Measurements from ENCODE around the gene ADK.

ADK gene

DNA sequence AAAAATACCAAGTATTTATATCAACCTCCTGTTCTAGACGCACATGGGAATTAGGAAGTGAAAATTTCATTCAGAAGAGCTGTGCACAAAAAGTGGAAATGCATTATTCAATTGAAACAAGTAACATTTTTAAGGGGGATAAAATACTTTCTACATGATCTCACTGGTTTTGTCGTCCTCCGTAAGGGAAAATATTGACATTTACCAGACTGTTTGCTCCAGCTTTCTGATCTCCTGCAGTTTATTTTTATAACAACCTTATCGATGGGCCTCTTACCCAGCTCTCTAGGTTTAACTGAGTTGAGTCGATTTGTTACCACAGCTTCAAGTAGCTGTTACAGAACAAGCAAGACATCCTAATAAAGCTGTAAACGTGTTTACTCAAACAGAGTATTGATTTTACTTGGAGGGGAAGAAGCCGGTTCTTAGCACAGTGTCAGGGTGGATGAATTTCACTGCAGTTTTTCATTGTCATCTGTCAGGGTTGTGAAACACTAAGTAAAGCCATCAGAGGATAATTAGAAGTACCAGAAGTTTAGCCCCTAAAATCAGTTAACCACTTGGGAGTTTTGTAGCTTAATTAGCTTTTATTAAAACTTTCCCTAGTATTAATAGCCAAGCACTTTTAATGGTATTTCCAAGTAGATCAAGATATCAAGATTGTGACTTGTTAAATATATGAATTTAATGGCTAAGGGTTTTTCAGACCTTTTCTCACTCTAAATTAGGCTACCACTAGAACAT, 532.8 kb downstream of the ADK start:
- peak; percentile 81 for FAIRE-seq

GRCh38 chr10:74684462-74684861, 533.4 kb downstream of the ADK start:
- no peak for FAIRE-seq

DNA sequence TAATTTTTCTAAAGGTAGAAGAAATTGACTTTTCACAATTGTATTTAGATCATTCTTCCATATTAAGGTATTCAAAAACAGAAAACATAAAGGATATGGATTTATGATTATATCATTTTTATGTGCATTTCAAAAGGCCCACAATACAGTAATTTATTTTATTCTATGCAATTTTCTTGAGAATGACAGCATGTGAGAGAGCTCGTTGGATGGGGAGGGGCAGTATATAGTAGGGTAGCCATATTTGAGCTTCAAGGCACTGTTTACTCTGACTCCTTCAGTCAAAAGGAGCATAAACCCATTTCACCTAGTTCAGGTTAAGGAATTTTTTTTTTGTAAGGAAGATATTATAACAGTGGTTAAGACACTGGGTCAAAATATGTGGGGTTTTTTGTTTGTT, 534.5 kb downstream of the ADK start:
- no peak for FAIRE-seq

GRCh38 chr10:74690393-74690792, 539.4 kb downstream of the ADK start:
- FAIRE-seq, result no peak

- FAIRE-seq, result no peak
These were observed 540.1 kb downstream of the ADK start for GRCh38 chr10:74691164-74691563.

DNA sequence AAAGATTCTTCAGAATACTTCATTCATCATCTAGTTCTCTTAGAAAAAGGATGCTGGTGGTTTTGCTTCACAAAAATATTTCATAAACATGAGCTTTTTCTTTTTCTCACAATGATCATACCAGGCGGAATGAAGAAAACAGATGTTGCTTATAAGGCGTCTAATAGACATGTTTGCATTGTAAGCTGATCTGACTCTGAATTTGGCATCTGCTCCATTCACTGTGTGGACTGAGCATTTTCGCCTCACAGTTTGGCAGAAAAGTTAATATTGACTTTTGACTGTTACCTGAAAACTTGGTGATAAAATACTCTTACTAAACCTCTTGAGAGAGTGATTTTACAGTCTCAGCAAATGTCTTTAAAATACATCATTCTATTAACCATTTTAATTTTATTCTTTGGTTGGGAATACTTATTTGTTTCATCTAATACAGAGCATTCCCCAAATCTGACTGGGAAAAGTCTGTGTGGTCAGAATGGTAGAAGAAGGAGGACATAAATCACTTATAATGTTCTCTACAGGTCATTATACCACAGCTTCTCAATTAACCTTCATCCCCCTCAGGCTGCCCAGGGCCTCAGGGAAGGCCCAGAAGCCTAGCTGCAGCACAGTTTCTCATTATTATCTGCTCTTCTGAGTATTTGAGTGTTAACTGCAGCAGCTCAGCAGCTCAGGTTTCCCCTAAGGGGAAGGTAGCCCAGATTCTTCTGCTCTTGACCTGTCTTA, 553.8 kb downstream of the ADK start:
- peak; percentile 91 for FAIRE-seq

DNA sequence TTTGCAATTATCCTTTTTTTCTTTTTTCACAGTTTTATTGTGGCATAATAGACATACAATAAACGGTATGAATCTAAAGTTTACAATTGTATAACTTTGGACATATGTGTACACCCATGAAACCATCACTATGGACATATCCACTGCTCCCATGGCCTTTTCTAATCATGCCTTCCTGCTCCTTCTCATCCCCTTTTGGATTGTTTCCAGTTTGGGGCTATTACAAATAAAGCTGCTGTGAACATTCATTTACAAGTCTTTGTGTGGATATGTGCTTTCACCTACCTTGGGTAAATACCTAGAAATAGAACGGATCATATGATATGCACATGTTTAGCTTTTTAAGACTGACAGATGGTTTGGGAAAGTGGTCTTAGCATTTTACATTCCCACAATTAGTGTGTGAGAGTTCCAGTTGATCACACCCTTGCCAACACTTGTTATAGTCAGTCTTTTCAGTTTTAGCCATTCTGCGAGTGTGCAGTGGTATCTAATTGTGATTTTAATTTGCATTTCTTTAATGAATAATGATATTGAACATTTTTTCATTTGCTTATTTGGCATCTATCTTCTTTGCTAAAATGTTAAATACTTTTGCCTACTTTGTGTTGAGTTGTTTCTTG, 554.4 kb downstream of the ADK start:
- FAIRE-seq, result no peak

DNA sequence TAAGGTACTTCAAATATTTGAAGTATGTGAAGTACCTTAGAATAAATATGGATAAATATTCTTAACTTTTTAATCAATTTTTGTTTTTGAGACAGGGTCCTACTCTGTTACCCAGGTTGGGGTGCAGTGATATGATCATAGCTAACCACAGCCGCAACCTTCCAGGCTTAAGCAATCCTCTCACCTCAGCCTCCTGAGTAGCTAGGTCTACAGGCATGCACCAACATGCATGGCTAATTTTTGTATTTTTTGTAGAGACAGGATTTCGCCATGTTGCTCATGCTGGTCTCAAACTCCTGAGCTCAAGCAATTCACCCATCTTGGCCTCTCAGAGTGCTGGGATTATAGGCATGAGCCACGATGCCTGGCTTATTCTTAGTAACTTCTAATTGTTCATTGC, 555.9 kb downstream of the ADK start:
- no peak for FAIRE-seq

DNA sequence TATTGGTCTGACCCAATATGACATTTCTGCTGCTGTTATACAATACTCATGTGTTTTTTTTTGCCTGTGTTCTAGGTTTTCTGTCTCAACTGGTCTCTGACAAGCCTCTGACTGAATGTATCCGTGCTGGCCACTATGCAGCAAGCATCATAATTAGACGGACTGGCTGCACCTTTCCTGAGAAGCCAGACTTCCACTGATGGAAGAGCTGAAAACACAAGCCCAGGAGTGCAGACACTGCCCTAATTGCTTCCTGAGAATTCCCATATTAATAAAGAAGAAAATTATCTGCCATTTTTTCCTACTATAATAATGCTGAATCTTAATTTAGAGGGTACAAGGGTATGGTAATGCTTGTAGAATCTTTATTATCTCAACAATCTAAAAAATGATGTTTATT, 557.2 kb downstream of the ADK start:
- no peak for FAIRE-seq

DNA sequence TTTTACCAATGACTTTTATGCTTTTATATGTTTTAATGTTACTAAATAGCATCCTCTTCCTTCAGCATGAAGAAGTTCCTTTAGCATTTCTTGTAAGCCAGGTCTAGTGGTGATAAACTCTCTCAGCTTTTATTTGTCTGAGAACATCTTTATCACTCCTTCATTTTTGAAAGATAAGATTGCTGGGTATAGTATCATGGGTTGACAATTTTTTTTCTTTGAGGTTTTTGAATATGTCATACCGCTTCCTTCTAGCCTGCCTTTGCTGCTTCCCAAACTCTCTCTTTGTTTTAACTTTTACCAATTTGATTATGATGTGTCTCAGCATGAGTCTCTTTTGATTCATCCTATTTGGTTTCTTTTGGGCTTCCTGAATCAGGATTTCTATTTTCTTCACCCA, 567.2 kb downstream of the ADK start:
- FAIRE-seq, result no peak

- no peak for FAIRE-seq
These were observed 577.2 kb downstream of the ADK start for GRCh38 chr10:74728225-74728624.

DNA sequence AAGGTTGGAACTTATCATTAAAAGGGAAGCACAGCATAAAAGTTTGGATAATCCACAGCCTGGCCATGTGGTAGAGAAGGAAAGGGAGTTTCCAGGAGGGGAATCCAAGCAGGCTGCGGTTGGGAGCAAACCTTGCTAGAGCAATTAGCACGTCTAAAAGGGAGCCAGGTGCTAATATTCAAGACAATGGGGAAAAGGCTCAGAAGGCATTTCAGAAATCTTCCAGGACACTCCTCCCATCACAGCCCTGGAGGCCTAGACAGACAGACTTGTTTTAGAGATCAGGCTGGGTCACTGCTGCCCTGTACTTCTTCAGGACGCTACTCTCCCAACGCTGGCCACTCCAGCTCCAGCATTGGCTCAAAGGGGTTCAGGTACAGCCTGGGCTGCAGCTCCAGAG, 579.2 kb downstream of the ADK start:
- FAIRE-seq, result no peak

DNA sequence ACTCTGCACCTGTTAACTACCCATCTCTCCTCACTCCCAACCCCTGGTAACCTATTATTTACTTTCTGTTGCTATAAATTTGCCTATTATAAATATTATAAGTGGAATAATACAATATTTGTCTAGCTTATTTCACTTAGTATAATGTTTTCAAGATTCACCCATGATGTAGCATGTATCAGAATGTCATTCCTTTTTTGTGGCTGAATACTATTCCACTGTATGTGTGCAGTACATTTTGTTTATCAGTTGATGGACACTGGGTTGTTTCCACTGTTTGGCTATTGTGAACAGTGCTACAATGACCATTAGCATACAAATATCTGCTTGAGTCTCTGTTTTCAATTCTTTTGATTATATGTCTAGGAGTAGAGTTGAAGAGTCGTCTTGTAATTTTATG, 582.6 kb downstream of the ADK start:
- FAIRE-seq, result no peak

- no peak for FAIRE-seq
These were observed 585.0 kb downstream of the ADK start for GRCh38 chr10:74736029-74736428.

- no peak for FAIRE-seq
These were observed 587.0 kb downstream of the ADK start for GRCh38 chr10:74738052-74738451.

- FAIRE-seq, result no peak
These were observed 587.5 kb downstream of the ADK start for GRCh38 chr10:74738542-74738941.

DNA sequence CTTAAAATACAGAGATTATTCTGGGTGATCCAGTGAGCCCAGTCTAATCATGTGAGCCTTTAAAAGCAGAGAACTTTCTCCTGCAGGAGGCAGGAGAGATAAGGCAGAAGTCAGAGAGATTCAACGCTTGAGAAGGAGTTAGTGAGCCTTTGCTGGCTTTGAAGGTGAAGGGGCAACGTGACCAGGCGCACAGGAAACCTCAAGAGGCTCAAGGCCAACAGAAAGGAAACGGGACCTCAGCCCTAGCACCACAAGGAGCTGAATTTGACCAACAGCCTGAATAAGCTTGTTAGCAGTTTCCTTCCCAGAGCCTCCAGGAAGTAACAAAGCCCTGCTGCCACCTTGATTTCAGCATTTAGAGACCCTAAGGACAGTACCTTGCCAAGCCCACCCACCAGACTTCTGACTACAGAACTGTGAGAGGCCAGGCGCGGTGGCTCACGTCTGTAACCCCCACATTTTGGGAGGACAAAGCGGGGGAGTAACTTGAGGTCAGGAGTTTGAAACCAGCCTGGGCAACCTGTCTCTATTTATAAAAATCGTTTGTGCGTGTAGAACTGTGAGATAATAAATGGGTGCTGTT, 588.1 kb downstream of the ADK start:
- FAIRE-seq, result no peak

DNA sequence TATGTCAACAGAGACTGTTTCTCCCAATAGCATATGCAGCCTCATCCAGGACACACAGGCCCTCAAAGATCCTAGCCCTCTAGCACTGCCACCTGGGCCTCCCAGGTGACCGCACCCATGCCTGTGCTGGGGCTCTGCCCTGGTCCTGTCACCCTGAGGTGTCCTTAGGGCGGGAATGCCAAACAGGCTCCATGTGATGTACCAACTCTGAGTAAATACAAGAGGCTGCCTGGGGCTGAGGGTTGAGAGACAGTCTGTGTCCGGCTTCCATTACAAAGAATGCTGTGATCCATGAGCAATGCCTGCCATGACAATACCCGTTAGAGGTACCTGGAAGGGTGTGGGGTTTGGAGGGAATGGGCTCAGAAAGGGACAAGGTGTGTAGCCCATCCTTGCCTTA, 592.4 kb downstream of the ADK start:
- no peak for FAIRE-seq

DNA sequence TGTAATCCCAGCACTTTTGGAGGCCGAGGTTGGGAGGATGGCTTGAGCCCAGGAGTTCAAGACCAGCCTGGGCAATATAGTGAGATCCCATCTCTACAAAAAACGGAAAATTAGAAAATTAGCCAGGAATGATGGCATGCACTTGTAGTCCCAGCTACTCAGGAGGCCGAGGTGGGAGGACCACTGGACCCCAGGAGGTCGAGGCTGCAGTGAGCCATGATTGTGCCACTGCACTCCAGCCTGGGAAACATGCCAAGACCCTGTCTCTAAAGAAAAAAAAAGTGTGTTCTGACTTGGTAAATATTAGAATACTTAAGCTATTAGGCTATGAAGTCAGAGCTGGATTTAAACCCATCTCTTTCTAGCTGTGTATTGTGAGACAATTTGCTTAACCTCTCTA, 594.4 kb downstream of the ADK start:
- FAIRE-seq, result no peak

DNA sequence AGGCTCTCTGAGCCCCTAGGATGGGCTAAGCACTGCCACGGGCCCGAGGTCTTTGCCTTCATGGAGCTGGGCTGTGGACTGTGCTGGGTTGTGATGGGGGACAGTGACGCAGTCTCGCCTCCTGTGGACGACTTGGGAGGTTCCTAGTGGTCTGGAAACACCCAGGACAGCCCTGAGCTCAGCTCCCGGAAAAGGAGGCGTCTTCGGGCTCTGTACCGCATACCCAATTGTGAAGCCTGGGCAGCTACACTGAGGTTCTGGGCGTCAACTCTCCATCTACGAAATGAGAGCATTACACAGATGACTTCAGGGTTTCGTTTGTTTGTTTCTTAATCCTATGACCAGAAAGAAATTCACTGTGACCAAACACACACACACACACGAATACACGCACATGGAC, 595.8 kb downstream of the ADK start:
- no peak for FAIRE-seq

DNA sequence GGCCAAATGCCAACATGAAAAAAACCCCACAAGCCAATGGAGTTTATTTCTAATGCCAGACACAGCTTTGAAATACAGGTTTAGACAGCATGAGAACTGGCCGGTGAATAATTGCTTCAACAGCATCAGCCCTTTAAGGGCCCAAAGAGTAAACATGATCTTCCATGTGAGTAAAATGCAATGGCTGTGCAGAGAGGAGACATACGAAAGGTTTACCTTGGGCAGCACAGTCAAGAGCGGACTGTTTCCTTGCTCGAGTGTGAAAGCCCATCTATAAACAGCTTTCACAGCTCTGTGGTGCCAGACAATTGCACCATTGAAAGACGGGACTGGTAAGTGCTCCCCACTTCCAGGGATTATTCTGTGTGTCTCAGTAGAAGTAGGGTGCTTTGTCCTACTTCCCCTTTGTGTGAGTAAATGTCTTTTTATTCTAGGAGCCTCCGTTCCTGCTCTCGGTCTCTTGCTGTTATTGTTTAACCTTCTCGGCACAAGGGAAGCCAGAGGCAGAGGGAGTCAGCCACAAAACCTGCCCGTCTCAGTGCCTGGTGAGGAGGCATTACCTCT, 597.5 kb downstream of the ADK start:
- FAIRE-seq, result no peak

GRCh38 chr10:74750848-74751274, 599.8 kb downstream of the ADK start:
- FAIRE-seq, result no peak

GRCh38 chr10:74752371-74753040, 601.5 kb downstream of the ADK start:
- FAIRE-seq, result no peak

All from islet of Langerhans (tissue), 1 donor.